WERI-Rb-1 (cell line): Measurements from ENCODE around the gene PLIN4.

ENCODE experiments used
- DNase-seq: peaks from one replicate; pipeline ENCODE4 v3.0.0-alpha.2; 2020
- H3K27ac ChIP-seq: fragments of 250-450 bp; sonication (Bioruptor Pico); 2 replicates; pipeline ENCODE4 v1.5.1; 2020; ENCODE audit warnings: mild to moderate bottlenecking, moderate library complexity
- H3K27me3 ChIP-seq: fragments of 250-450 bp; sonication (Bioruptor Pico); 2 replicates; pipeline ENCODE4 v1.5.1; 2021; ENCODE audit warnings: mild to moderate bottlenecking, low read depth, moderate library complexity; ENCODE audit not compliant: insufficient read depth, severe bottlenecking
- H3K36me3 ChIP-seq: fragments of 250-450 bp; sonication (Bioruptor Pico); 2 replicates; pipeline ENCODE4 v1.5.1; 2020; ENCODE audit warnings: mild to moderate bottlenecking, moderate library complexity
- H3K4me3 ChIP-seq: 2 replicates; pipeline ENCODE4 v1.5.1; 2011; ENCODE audit warnings: low read depth, mild to moderate bottlenecking, control low read depth, low read length
- H3K9me3 ChIP-seq: fragments of 250-450 bp; sonication (Bioruptor Pico); 2 replicates; pipeline ENCODE4 v1.5.1; 2021; ENCODE audit warnings: mild to moderate bottlenecking, moderate library complexity; ENCODE audit not compliant: severe bottlenecking
- CTCF ChIP-seq: IDR thresholded peaks from 2 replicates; pipeline ENCODE4 v1.5.1; 2011; ENCODE audit warnings: low read depth, mild to moderate bottlenecking, control low read depth, inconsistent platforms, low read length

PLIN4 gene

GRCh38 chr19:4506449-4507149 is 11.7 kb downstream of the PLIN4 start:
- Histone ChIP-seq H3K36me3 (peaks cover 36% of the 10 kb centered on the region), H3K4me3 (no peak overlapping the region), H3K27me3 (no peaks in the 10 kb centered on the region), H3K27ac (no peak overlapping the region), H3K9me3 (no peaks in the 10 kb centered on the region)
- TF ChIP-seq CTCF = peak; percentile 37
- DNase-seq = no peak

- Histone ChIP-seq H3K27ac (no peak overlapping the region), H3K27me3 (no peaks in the 10 kb centered on the region), H3K4me3 (no peak overlapping the region), H3K9me3 (no peaks in the 10 kb centered on the region), H3K36me3 (peaks cover 44% of the 10 kb centered on the region)
- no peak for TF ChIP-seq CTCF
- DNase-seq = no peak
These were observed 12.5 kb downstream of the PLIN4 start for GRCh38 chr19:4505570-4506448.

- H3K27ac ChIP-seq = no peak overlapping the region
- no peaks in the 10 kb centered on the region for H3K9me3 ChIP-seq
- no peak overlapping the region for H3K4me3 ChIP-seq
- DNase-seq = no peak
- TF ChIP-seq CTCF = no peak
- H3K27me3 ChIP-seq = no peaks in the 10 kb centered on the region
- peaks cover 48% of the 10 kb centered on the region for H3K36me3 ChIP-seq
These were observed 13.3 kb downstream of the PLIN4 start for GRCh38 chr19:4504891-4505569.

GRCh38 chr19:4504297-4504701 is 14.0 kb downstream of the PLIN4 start:
- TF ChIP-seq CTCF = no peak
- no peaks in the 10 kb centered on the region for H3K9me3 ChIP-seq
- peaks cover 51% of the 10 kb centered on the region for H3K36me3 ChIP-seq
- DNase-seq = no peak
- H3K27me3 ChIP-seq = no peaks in the 10 kb centered on the region
- no peak overlapping the region for H3K27ac ChIP-seq
- no peak overlapping the region for H3K4me3 ChIP-seq

GRCh38 chr19:4503825-4504170 is 14.5 kb downstream of the PLIN4 start:
- peaks cover 51% of the 10 kb centered on the region for H3K36me3 ChIP-seq
- H3K9me3 ChIP-seq = no peaks in the 10 kb centered on the region
- no peak overlapping the region for H3K4me3 ChIP-seq
- no peak overlapping the region for H3K27ac ChIP-seq
- TF ChIP-seq CTCF = no peak
- no peaks in the 10 kb centered on the region for H3K27me3 ChIP-seq
- DNase-seq = no peak
